Measurements from ENCODE around the gene MYO10. TPM values are rescaled to one million over a fixed set of nuclear protein-coding genes. Genes with fewer than 3 reads are reported as not detected.

Gene MYO10
- polyA plus RNA-seq, 3 donors: 0.23 to 1.1 (median 0.35) TPM

DNA sequence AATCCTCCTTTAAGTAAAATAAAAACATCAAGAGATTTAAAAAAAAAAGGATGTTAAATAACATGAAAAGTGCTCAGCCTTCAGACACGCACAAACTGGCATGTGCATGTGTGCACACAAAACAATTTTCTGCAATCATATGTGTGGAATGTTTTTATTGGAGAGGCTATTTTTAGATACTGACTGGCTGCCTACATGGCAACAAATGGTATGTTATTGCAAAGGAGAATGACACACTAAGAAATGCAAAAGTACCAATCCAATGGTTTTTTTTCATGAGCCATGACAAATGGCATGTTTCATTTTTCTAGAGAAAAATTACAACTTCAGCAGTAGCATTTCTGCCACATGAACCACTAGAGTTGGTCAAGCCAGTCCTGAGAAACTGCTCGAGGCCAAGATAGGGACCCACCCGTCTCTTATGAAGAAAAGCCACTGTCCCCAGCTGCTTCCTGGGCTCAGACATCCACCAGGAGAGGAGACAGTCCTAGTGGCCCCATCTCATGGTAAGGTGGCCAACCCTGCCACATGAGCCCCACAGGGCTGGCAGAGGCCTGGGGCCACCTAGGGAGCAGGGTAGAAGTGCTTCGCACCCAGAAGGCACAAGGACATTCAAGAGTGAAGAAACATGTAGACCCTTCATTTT lies 116.4 kb downstream of the MYO10 start:
- Histone ChIP-seq H3K27me3 (ENCODE audit: control insufficient read depth in 2 of 2, insufficient read depth in 2 of 2, low read length in 2 of 2) (no peaks in the 10 kb centered on the region), H3K9me3 (replicated peaks in 1 of 2; ENCODE audit: control insufficient read depth in 1 of 2, insufficient read depth in 1 of 2, low read length in 2 of 2) (no peaks in the 10 kb centered on the region), H3K27ac (ENCODE audit: low read depth in 1 of 2, low read length in 2 of 2) (no peak overlapping the region), H3K4me2 (replicated peaks; ENCODE audit: extremely low read depth, low read length, poor library complexity, severe bottlenecking) (no peak overlapping the region), H3K4me3 (replicated peaks in 1 of 3; ENCODE audit: low read depth in 2 of 3, low read length in 3 of 3) (no peak overlapping the region), H3K79me2 (ENCODE audit: insufficient read depth, low read length) (no peaks in the 10 kb centered on the region), H3K4me1 (ENCODE audit: control insufficient read depth in 1 of 2, insufficient read depth in 2 of 2, low read length in 2 of 2) (no peaks in the 10 kb centered on the region), H3K36me3 (replicated peaks in 1 of 2; ENCODE audit: control insufficient read depth in 1 of 2, insufficient read depth in 2 of 2, low read length in 2 of 2) (no peaks in the 10 kb centered on the region), H3K9ac (ENCODE audit: insufficient read depth, low read length, poor library complexity, severe bottlenecking) (no peak overlapping the region), H2AFZ (ENCODE audit: insufficient read depth, low read depth, low read length, poor library complexity, severe bottlenecking) (no peak overlapping the region), H4K20me1 (ENCODE audit: insufficient read depth, low read length) (no peaks in the 10 kb centered on the region)
- peaks cover 2 to 3% (median 2%) of the 10 kb centered on the region in 3 donors for H3K27me3 Mint-ChIP-seq (ENCODE audit: low read depth in 3 of 3)
- H3K4me1 Mint-ChIP-seq: no peaks in the 10 kb centered on the region
- intact Hi-C loops (cut with micrococcal nuclease): no loop called here
- TF ChIP-seq, protein P1, sequence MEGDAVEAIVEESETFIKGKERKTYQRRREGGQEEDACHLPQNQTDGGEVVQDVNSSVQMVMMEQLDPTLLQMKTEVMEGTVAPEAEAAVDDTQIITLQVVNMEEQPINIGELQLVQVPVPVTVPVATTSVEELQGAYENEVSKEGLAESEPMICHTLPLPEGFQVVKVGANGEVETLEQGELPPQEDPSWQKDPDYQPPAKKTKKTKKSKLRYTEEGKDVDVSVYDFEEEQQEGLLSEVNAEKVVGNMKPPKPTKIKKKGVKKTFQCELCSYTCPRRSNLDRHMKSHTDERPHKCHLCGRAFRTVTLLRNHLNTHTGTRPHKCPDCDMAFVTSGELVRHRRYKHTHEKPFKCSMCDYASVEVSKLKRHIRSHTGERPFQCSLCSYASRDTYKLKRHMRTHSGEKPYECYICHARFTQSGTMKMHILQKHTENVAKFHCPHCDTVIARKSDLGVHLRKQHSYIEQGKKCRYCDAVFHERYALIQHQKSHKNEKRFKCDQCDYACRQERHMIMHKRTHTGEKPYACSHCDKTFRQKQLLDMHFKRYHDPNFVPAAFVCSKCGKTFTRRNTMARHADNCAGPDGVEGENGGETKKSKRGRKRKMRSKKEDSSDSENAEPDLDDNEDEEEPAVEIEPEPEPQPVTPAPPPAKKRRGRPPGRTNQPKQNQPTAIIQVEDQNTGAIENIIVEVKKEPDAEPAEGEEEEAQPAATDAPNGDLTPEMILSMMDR (IDR thresholded peaks at IDR 0.05): no peak
- H3K9me3 Mint-ChIP-seq: peaks cover 0 to 3% (median 0%) of the 10 kb centered on the region in 7 donors
- WGBS (ENCODE audit: insufficient coverage): 83% methylated on average over 2 of the region's 4 CpGs
- H3K4me3 Mint-ChIP-seq: no peak overlapping the region
- H3K36me3 Mint-ChIP-seq: no peaks in the 10 kb centered on the region
- H3K27ac Mint-ChIP-seq: peak overlapping the region in 1 of 7 donors; percentile 47
- DNase-seq: no peak

DNA sequence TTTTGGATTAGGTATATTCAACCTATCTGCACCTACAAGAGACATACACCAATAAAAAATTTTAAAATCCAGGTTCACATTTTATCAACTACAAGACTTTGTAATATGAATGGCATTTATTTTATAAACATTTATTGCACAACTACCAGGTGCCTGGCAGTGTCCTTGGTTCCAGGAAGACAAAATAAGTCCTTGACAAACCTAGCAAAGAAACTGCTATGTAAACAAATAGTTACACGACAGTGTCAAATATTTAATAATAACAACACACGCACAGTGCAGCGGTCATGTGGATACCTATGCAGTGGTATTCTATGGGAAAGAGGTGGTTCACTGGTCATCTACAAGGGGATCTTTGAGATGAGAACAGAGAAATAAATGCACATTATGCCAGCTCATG lies 120.7 kb downstream of the MYO10 start:
- DNase-seq: no peak
- Histone ChIP-seq H3K9ac (ENCODE audit: insufficient read depth, low read length, poor library complexity, severe bottlenecking) (no peak overlapping the region), H3K9me3 (replicated peaks in 1 of 2; ENCODE audit: control insufficient read depth in 1 of 2, insufficient read depth in 1 of 2, low read length in 2 of 2) (no peaks in the 10 kb centered on the region), H2AFZ (ENCODE audit: insufficient read depth, low read depth, low read length, poor library complexity, severe bottlenecking) (no peak overlapping the region), H3K79me2 (ENCODE audit: insufficient read depth, low read length) (no peaks in the 10 kb centered on the region), H3K4me2 (replicated peaks; ENCODE audit: extremely low read depth, low read length, poor library complexity, severe bottlenecking) (no peak overlapping the region), H3K27ac (ENCODE audit: low read depth in 1 of 2, low read length in 2 of 2) (no peak overlapping the region), H3K4me3 (replicated peaks in 1 of 3; ENCODE audit: low read depth in 2 of 3, low read length in 3 of 3) (no peak overlapping the region), H3K36me3 (replicated peaks in 1 of 2; ENCODE audit: control insufficient read depth in 1 of 2, insufficient read depth in 2 of 2, low read length in 2 of 2) (no peaks in the 10 kb centered on the region), H4K20me1 (ENCODE audit: insufficient read depth, low read length) (no peaks in the 10 kb centered on the region), H3K4me1 (ENCODE audit: control insufficient read depth in 1 of 2, insufficient read depth in 2 of 2, low read length in 2 of 2) (no peaks in the 10 kb centered on the region), H3K27me3 (ENCODE audit: control insufficient read depth in 2 of 2, insufficient read depth in 2 of 2, low read length in 2 of 2) (no peaks in the 10 kb centered on the region)
- peaks cover 2 to 8% (median 2%) of the 10 kb centered on the region in 3 donors for H3K27me3 Mint-ChIP-seq (ENCODE audit: low read depth in 3 of 3)
- H3K4me1 Mint-ChIP-seq: no peaks in the 10 kb centered on the region
- intact Hi-C loops (cut with micrococcal nuclease): no loop called here
- WGBS (ENCODE audit: insufficient coverage): no CpG with 5 or more reads among the region's 3 CpGs
- no peak overlapping the region for H3K4me3 Mint-ChIP-seq
- no peaks in the 10 kb centered on the region for H3K9me3 Mint-ChIP-seq
- H3K36me3 Mint-ChIP-seq: no peaks in the 10 kb centered on the region
- TF ChIP-seq, protein P1 (IDR thresholded peaks at IDR 0.05): no peak
- H3K27ac Mint-ChIP-seq: no peak overlapping the region
